HG03108 (cell line): ENCODE measurements around the gene UBE3C.

Source experiments
- ATAC-seq: cut with Tn5 transposase; IDR thresholded peaks from one replicate; pipeline ENCODE4 v1.9.1; 2021; ENCODE audit warnings: moderate library complexity; ENCODE audit not compliant: unreplicated experiment

The UBE3C gene

GRCh38 chr7:157318015-157318706, 179.4 kb downstream of the UBE3C start:
- ATAC-seq: peak; percentile 80
